Measurements from ENCODE around the gene CLCF1.

DNA sequence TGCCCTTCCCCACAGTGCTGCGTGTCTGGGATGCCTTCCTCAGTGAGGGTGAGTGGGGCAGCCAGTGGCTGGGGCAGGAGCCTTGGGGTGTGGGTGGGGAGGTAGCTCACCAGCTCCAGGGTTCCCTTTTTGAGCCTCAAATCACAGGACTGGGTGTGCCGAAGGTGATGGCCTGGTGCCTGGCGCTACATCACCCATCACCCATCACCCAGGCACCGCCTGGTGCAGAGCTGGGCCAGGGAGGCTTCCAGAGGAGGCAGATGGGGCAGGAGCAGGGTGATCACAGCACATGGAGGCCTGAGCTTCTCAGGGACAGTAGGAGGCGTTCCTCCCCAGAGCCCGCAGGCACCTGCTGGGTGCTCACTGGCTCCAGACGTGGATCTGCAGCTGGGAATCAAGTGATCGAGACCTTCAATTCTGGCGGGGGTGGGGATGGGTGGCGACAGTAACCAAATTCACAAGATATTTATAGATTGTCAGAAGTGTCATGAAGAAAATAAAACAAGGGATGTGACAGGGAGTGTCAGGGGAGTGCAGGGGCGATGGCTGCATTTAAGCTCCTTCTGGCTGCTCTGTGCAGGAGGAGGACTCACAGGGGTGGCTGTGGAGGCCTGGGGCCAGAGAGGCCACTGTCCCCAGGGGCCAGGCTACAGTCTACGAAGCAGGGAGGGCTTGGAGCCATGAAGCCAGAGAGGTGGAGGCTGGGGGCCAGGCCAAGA, 33.7 kb upstream of the CLCF1 start:
- no peak for TF ChIP-seq CTCF (IDR thresholded peaks at IDR 0.05)
- no peak for TF ChIP-seq EP300 (IDR thresholded peaks at IDR 0.05)
- TF ChIP-seq POLR2A (IDR thresholded peaks at IDR 0.05) = no peak

Data from upper lobe of left lung (tissue), 4 donors.